HG03571 (cell line): ENCODE measurements around the gene C21orf58.
"Not testable (repeated sequence)": the region's sequence is repeated elsewhere in the genome, so short reads cannot be mapped to it uniquely, and the experiment has no call there.

Source experiments
- ATAC-seq: cut with Tn5 transposase; IDR thresholded peaks from one replicate; pipeline ENCODE4 v1.9.1; 2021; ENCODE audit not compliant: unreplicated experiment

Gene C21orf58

GRCh38 chr21:46325073-46325912 is 1.6 kb upstream of the C21orf58 start:
- no peak for ATAC-seq

- peak; percentile 41 for ATAC-seq
These were observed 861 bp upstream of the C21orf58 start for GRCh38 chr21:46324390-46325072.

- no peak for ATAC-seq
These were observed 402 bp downstream of the C21orf58 start for GRCh38 chr21:46323227-46323709.

- ATAC-seq: no peak
These were observed 1.1 kb downstream of the C21orf58 start for GRCh38 chr21:46322351-46323226.

- ATAC-seq: no peak
These were observed 3.3 kb downstream of the C21orf58 start for GRCh38 chr21:46320331-46320801.

GRCh38 chr21:46319186-46319585 is 4.5 kb downstream of the C21orf58 start:
- no peak for ATAC-seq

- no peak for ATAC-seq
These were observed 5.2 kb downstream of the C21orf58 start for GRCh38 chr21:46318464-46318845.

- ATAC-seq: no peak
These were observed 5.8 kb downstream of the C21orf58 start for GRCh38 chr21:46317710-46318463.

- no peak for ATAC-seq
These were observed 6.9 kb downstream of the C21orf58 start for GRCh38 chr21:46316708-46317324.

GRCh38 chr21:46314441-46315020 is 9.1 kb downstream of the C21orf58 start:
- ATAC-seq: no peak

- no peak for ATAC-seq
These were observed 10.7 kb downstream of the C21orf58 start for GRCh38 chr21:46312949-46313348.

- ATAC-seq: no peak
These were observed 12.1 kb downstream of the C21orf58 start for GRCh38 chr21:46311568-46311967.

GRCh38 chr21:46310260-46310659 is 13.4 kb downstream of the C21orf58 start:
- not testable (repeated sequence) for ATAC-seq

GRCh38 chr21:46308431-46308830 is 15.2 kb downstream of the C21orf58 start:
- no peak for ATAC-seq

- no peak for ATAC-seq
These were observed 16.0 kb downstream of the C21orf58 start for GRCh38 chr21:46307625-46308024.

- no peak for ATAC-seq
These were observed 18.7 kb downstream of the C21orf58 start for GRCh38 chr21:46304955-46305354.

- no peak for ATAC-seq
These were observed 19.2 kb downstream of the C21orf58 start for GRCh38 chr21:46304437-46304836.

- ATAC-seq: no peak
These were observed 21.9 kb downstream of the C21orf58 start for GRCh38 chr21:46301759-46302158.

GRCh38 chr21:46299167-46299566 is 24.5 kb downstream of the C21orf58 start:
- no peak for ATAC-seq
